CD4-positive, alpha-beta T cell treated with Interferon gamma for 1 hour (primary cell): ENCODE data around the gene POLDIP3.
"Not testable (repeated sequence)": the region's sequence is repeated elsewhere in the genome, so short reads cannot be mapped to it uniquely, and the experiment has no call there.

Source experiments
- DNase-seq: peaks from one replicate; pipeline ENCODE4 v3.0.0-alpha.2; 2020

POLDIP3 gene

GRCh38 chr22:42585096-42585495 is 29.6 kb downstream of the POLDIP3 start:
- DNase-seq: no peak

GRCh38 chr22:42584364-42584940 is 30.2 kb downstream of the POLDIP3 start:
- DNase-seq: no peak

- no peak for DNase-seq
These were observed 31.7 kb downstream of the POLDIP3 start for GRCh38 chr22:42582987-42583386.

- DNase-seq: peak; percentile 70
These were observed 32.6 kb downstream of the POLDIP3 start for GRCh38 chr22:42581762-42582716.

GRCh38 chr22:42581194-42581761 is 33.4 kb downstream of the POLDIP3 start:
- not testable (repeated sequence) for DNase-seq

- DNase-seq: not testable (repeated sequence)
These were observed 34.6 kb downstream of the POLDIP3 start for GRCh38 chr22:42580040-42580439.

GRCh38 chr22:42577623-42578240 is 37.0 kb downstream of the POLDIP3 start:
- DNase-seq: no peak

- DNase-seq: not testable (repeated sequence)
These were observed 37.5 kb downstream of the POLDIP3 start for GRCh38 chr22:42577141-42577540.

- DNase-seq: not testable (repeated sequence)
These were observed 38.6 kb downstream of the POLDIP3 start for GRCh38 chr22:42575996-42576574.

GRCh38 chr22:42574468-42574867 is 40.2 kb downstream of the POLDIP3 start:
- DNase-seq: not testable (repeated sequence)

GRCh38 chr22:42574046-42574445 is 40.6 kb downstream of the POLDIP3 start:
- not testable (repeated sequence) for DNase-seq

- not testable (repeated sequence) for DNase-seq
These were observed 43.6 kb downstream of the POLDIP3 start for GRCh38 chr22:42571068-42571467.

- not testable (repeated sequence) for DNase-seq
These were observed 44.1 kb downstream of the POLDIP3 start for GRCh38 chr22:42570580-42570979.

GRCh38 chr22:42567950-42568349 is 46.7 kb downstream of the POLDIP3 start:
- not testable (repeated sequence) for DNase-seq

GRCh38 chr22:42565956-42566355 is 48.7 kb downstream of the POLDIP3 start:
- no peak for DNase-seq

- no peak for DNase-seq
These were observed 50.0 kb downstream of the POLDIP3 start for GRCh38 chr22:42564699-42565098.

GRCh38 chr22:42563943-42564342 is 50.7 kb downstream of the POLDIP3 start:
- DNase-seq: not testable (repeated sequence)

GRCh38 chr22:42562684-42563083 is 52.0 kb downstream of the POLDIP3 start:
- no peak for DNase-seq

GRCh38 chr22:42562279-42562678 is 52.4 kb downstream of the POLDIP3 start:
- DNase-seq: no peak

GRCh38 chr22:42561856-42562255 is 52.8 kb downstream of the POLDIP3 start:
- no peak for DNase-seq

GRCh38 chr22:42560781-42561180 is 53.9 kb downstream of the POLDIP3 start:
- no peak for DNase-seq

GRCh38 chr22:42560381-42560780 is 54.3 kb downstream of the POLDIP3 start:
- no peak for DNase-seq
